Thyroid gland (tissue), 4 donors: Measurements from ENCODE around the gene FGD6. TPM values are rescaled to one million over a fixed set of nuclear protein-coding genes. Genes with fewer than 3 reads are reported as not detected.

Experiments
- DNase-seq, 2 donors: peaks; one replicate each; pipeline ENCODE4 v3.0.0-alpha.2; 2019
- H3K27ac ChIP-seq, 3 donors: fragments of 200-600 bp; sonication (generic); 1 replicate in 2 of 3; 2 replicates in 1 of 3; pipeline ENCODE4 v1.5.1; 2016 to 2019; ENCODE audit warnings: mild to moderate bottlenecking in 1 of 3, moderate library complexity in 1 of 3
- H3K27me3 ChIP-seq: fragments of 200-600 bp; sonication (generic); one replicate; pipeline ENCODE4 v1.5.1; 2019
- H3K36me3 ChIP-seq, 2 donors: fragments of 200-600 bp; sonication (generic); one replicate each; pipeline ENCODE4 v1.5.1; 2016 to 2019
- H3K4me1 ChIP-seq, 2 donors: fragments of 200-600 bp; sonication (generic); one replicate each; pipeline ENCODE4 v1.5.1; 2017 to 2019
- H3K4me3 ChIP-seq, 3 donors: fragments of 200-600 bp; sonication (generic); replicated peaks in 1 of 3; 1 replicate in 2 of 3; 2 replicates in 1 of 3; pipeline ENCODE4 v1.5.1; 2016; ENCODE audit warnings: mild to moderate bottlenecking in 1 of 3
- H3K9me3 ChIP-seq: fragments of 200-600 bp; sonication (generic); one replicate; pipeline ENCODE4 v1.5.1; 2017
- CTCF ChIP-seq, 6 experiments: fragments of 200-600 bp in 3 of 6; fragments of 450-650 bp in 3 of 6; sonication (generic) in 3 of 6; IDR thresholded peaks; one replicate each; pipeline ENCODE4 v1.5.1; 2016 to 2019; ENCODE audit warnings: antibody characterized with exemption in 6 of 6, mild to moderate bottlenecking in 2 of 6, inconsistent platforms in 1 of 6, moderate library complexity in 1 of 6
- POLR2A ChIP-seq, 2 donors: fragments of 450-650 bp; IDR thresholded peaks; one replicate each; pipeline ENCODE4 v1.6.1; 2017; ENCODE audit warnings: antibody characterized with exemption in 2 of 2, mild to moderate bottlenecking in 2 of 2, moderate library complexity in 1 of 2
- whole genome bisulfite sequencing, 2 donors: methylation state at CpG; one replicate each; pipeline ENCODE4 v1.1.5; 2017; 5-methylcytosine and 5-hydroxymethylcytosine counted together
- intact Hi-C: fragments of 100-400 bp; cut with DNase I; formaldehyde crosslinking; loops from one replicate; pipeline ENCODE4 v1.15.1; 2023
- total RNA-seq, 4 donors: library from RNA; depleted of rRNA; stranded (reverse); fragments of >200 nt; gene quantifications; one replicate each; pipeline ENCODE4 v1.2.3, GENCODE V29; 2016

The FGD6 gene
- 10 to 100 TPM; 27.1 to 33.7 (median 30.8) TPM for total RNA-seq

GRCh38 chr12:95217377-95218149, at the start of gene FGD6, which contains the start of gene VEZT:
TSS of gene FGD6 (minus strand) at chr12:95217467. CDS start at chr12:95217240, 227 bp downstream.
TSS of gene VEZT (plus strand) at chr12:95217807. CDS start at chr12:95217851, 44 bp downstream.
- H3K9me3 ChIP-seq: no peaks in the 10 kb centered on the region
- H3K4me3 ChIP-seq: peak within 1 kb of the TSS; percentile 72 to 88 (median 78)
- H3K4me1 ChIP-seq: peaks cover 37 to 41% of the 10 kb centered on the region in 2 donors
- 0 to 2% methylated on average over 25 to 52 of the region's 75 CpGs for WGBS, 2 donors
- intact Hi-C loops: loop anchor here (5.0 kb wide), 1 partner anchor 100 kb away; no protein-coding TSS in a partner anchor
- peak; percentile 71 to 96 for TF ChIP-seq POLR2A (IDR thresholded peaks at IDR 0.05)
- TF ChIP-seq CTCF (IDR thresholded peaks at IDR 0.05): peak in 5 of 6 experiments; percentile 24 to 82 (median 58)
- H3K27ac ChIP-seq: peak within 1 kb of the TSS; percentile 99 to 100 (median 99)
- H3K36me3 ChIP-seq: no peaks in the 10 kb centered on the region
- DNase-seq: peak; percentile 99 to 100
- no peaks in the 10 kb centered on the region for H3K27me3 ChIP-seq

GRCh38 chr12:95266254-95266653, 49.0 kb upstream of the FGD6 start:
- WGBS, 2 donors: 62 to 66% methylated on average over 6 of the region's 6 CpGs
- TF ChIP-seq CTCF (IDR thresholded peaks at IDR 0.05): no peak
- intact Hi-C loops: no loop called here
- Histone ChIP-seq H3K4me3 (no peak overlapping the region), H3K9me3 (no peaks in the 10 kb centered on the region), H3K36me3 (peaks cover 6 to 19% of the 10 kb centered on the region in 2 donors), H3K27me3 (no peaks in the 10 kb centered on the region), H3K4me1 (peaks cover 13 to 17% of the 10 kb centered on the region in 2 donors), H3K27ac (peak overlapping the region in 1 of 3 donors; percentile 2)
- DNase-seq: no peak

- intact Hi-C loops: no loop called here
- TF ChIP-seq CTCF (IDR thresholded peaks at IDR 0.05): no peak
- TF ChIP-seq POLR2A (IDR thresholded peaks at IDR 0.05): no peak
- H3K27ac ChIP-seq: peak overlapping the region in 1 of 3 donors; percentile 2
- no peak for DNase-seq
- no peaks in the 10 kb centered on the region for H3K9me3 ChIP-seq
- no peak overlapping the region for H3K4me3 ChIP-seq
- 92 to 95% methylated on average over 2 of the region's 2 CpGs for WGBS, 2 donors
- peaks cover 13 to 17% of the 10 kb centered on the region in 2 donors for H3K4me1 ChIP-seq
- H3K36me3 ChIP-seq: peaks cover 5 to 14% of the 10 kb centered on the region in 2 donors
- H3K27me3 ChIP-seq: no peaks in the 10 kb centered on the region
These were observed 48.5 kb upstream of the FGD6 start for GRCh38 chr12:95265765-95266164.

- peak overlapping the region; percentile 8 to 64 (median 9) for H3K27ac ChIP-seq
These were observed 45.5 kb upstream of the FGD6 start for GRCh38 chr12:95262808-95263207.

More at GRCh38 chr12:95262808-95263207, 45.5 kb upstream of the FGD6 start:
- intact Hi-C loops: no loop called here
- no peak for DNase-seq
- Histone ChIP-seq H3K27me3 (no peaks in the 10 kb centered on the region), H3K36me3 (peaks cover 5 to 12% of the 10 kb centered on the region in 2 donors), H3K4me3 (no peak overlapping the region), H3K4me1 (peaks cover 38 to 41% of the 10 kb centered on the region in 2 donors), H3K9me3 (no peaks in the 10 kb centered on the region)
- TF ChIP-seq POLR2A (IDR thresholded peaks at IDR 0.05): no peak
- no peak for TF ChIP-seq CTCF (IDR thresholded peaks at IDR 0.05)
- 76 to 81% methylated on average over 3 of the region's 3 CpGs for WGBS, 2 donors
